Measurements from ENCODE around the gene BGN. TPM values are rescaled to one million over a fixed set of nuclear protein-coding genes. Genes with fewer than 3 reads are reported as not detected.
A peak's percentile ranks its signal among the peaks of the same experiment; 100 is the strongest.

Gene BGN
- total and polyA plus RNA-seq, 10 of the 15 experiments (the other 5 are each of a cell fraction or from before 2014, with no cell fraction given): 0.06 to 0.18 (median 0.12) TPM; not detected in 7

- Histone ChIP-seq H3K79me2 (ENCODE audit: control insufficient read depth, insufficient read depth, low read length) (peaks cover 6% of the 10 kb centered on the region), H3K36me3 (ENCODE audit: control insufficient read depth in 2 of 2, insufficient read depth in 2 of 2, low read length in 1 of 2) (no peaks in the 10 kb centered on the region; a peak in 2 of 4 replicates), H3K4me3 (no peak overlapping the region), H4K20me1 (ENCODE audit: control insufficient read depth, insufficient read depth) (no peaks in the 10 kb centered on the region), H3K4me1 (ENCODE audit: control insufficient read depth, insufficient read depth, low read length) (no peaks in the 10 kb centered on the region), H3K9ac (ENCODE audit: control insufficient read depth, insufficient read depth, low read length) (no peak overlapping the region), H2AFZ (ENCODE audit: control insufficient read depth, low read depth, low read length) (no peak overlapping the region), H3K27ac (ENCODE audit: control insufficient read depth, insufficient read depth) (no peak overlapping the region), H3K27me3 (replicated peaks in 1 of 2; ENCODE audit: control insufficient read depth in 2 of 2, insufficient read depth in 2 of 2, low read length in 1 of 2) (no peaks in the 10 kb centered on the region), H3K4me2 (ENCODE audit: control insufficient read depth, insufficient read depth) (no peak overlapping the region), H3K9me3 (replicated peaks; ENCODE audit: control insufficient read depth, insufficient read depth, low read length) (no peaks in the 10 kb centered on the region)
- no peak for TF ChIP-seq ZBED1 (IDR thresholded peaks at IDR 0.05; ENCODE audit: borderline replicate concordance)
- TF ChIP-seq ATF3 (IDR thresholded peaks at IDR 0.05; ENCODE audit: borderline replicate concordance, extremely low read depth, low read depth, low read length): no peak
- no peak for TF ChIP-seq RELA (IDR thresholded peaks at IDR 0.05; ENCODE audit: borderline replicate concordance, partially characterized antibody)
- TF ChIP-seq ZNF217 (IDR thresholded peaks at IDR 0.05): no peak
- in situ Hi-C loops (cut with MboI): no loop called here
- ChIA-PET SMC1A (ENCODE audit: uncharacterized antibody, unreplicated experiment) (no interaction called here), RAD21 (ENCODE audit: unreplicated experiment) (no interaction called here), CTCF (no interaction called here), POLR2A (no interaction called here)
- FAIRE-seq (no peak), ATAC-seq (no peak), DNase-seq (ENCODE audit: low read depth, low spot score) (no peak)
- 47% methylated on average over 12 of the region's 12 CpGs for WGBS (ENCODE audit: insufficient coverage, insufficient replicate concordance, low lambda C conversion rate, missing lambda C conversion rate)
- no TSS peak for BruUV-seq (replicated peaks)
- intact Hi-C loops (cut with micrococcal nuclease; ENCODE audit: unreplicated experiment): no loop called here
Observed at GRCh38 chrX:153468008-153468580, 26.7 kb upstream of the BGN start.

GRCh38 chrX:153469811-153470410 lies 24.9 kb upstream of the BGN start:
- BruUV-seq (replicated peaks): TSS peak; percentile 63
- in situ Hi-C loops (cut with MboI): no loop called here
- Histone ChIP-seq H3K9me3 (replicated peaks; ENCODE audit: control insufficient read depth, insufficient read depth, low read length) (no peaks in the 10 kb centered on the region), H3K4me3 (peak overlapping the region; percentile 87), H3K36me3 (ENCODE audit: control insufficient read depth in 2 of 2, insufficient read depth in 2 of 2, low read length in 1 of 2) (no peaks in the 10 kb centered on the region; a peak in 2 of 4 replicates), H2AFZ (ENCODE audit: control insufficient read depth, low read depth, low read length) (peak overlapping the region; percentile 63), H4K20me1 (ENCODE audit: control insufficient read depth, insufficient read depth) (no peaks in the 10 kb centered on the region), H3K27ac (ENCODE audit: control insufficient read depth, insufficient read depth) (peak overlapping the region; percentile 31; the same call in 1 of the 2 replicates), H3K4me2 (ENCODE audit: control insufficient read depth, insufficient read depth) (peak overlapping the region; percentile 72), H3K27me3 (replicated peaks in 1 of 2; ENCODE audit: control insufficient read depth in 2 of 2, insufficient read depth in 2 of 2, low read length in 1 of 2) (no peaks in the 10 kb centered on the region), H3K9ac (ENCODE audit: control insufficient read depth, insufficient read depth, low read length) (peak overlapping the region; percentile 47), H3K79me2 (ENCODE audit: control insufficient read depth, insufficient read depth, low read length) (peaks cover 6% of the 10 kb centered on the region), H3K4me1 (ENCODE audit: control insufficient read depth, insufficient read depth, low read length) (no peaks in the 10 kb centered on the region)
- ChIA-PET RAD21 (ENCODE audit: unreplicated experiment) (no interaction called here), CTCF (interaction anchor here (0.6 to 2.3 kb wide), 4 partner anchors 37 to 528 kb away, joined by 3 to 7 read pairs (median 4); no protein-coding TSS in a partner anchor), SMC1A (ENCODE audit: uncharacterized antibody, unreplicated experiment) (interaction anchor here (1.3 kb wide), 1 partner anchor 69 kb away, joined by 3 read pairs; no protein-coding TSS in a partner anchor), POLR2A (no interaction called here)
- ATAC-seq (peak; percentile 65), FAIRE-seq (no peak), DNase-seq (ENCODE audit: low read depth, low spot score) (no peak)
- WGBS (ENCODE audit: insufficient coverage, insufficient replicate concordance, low lambda C conversion rate, missing lambda C conversion rate): 20% methylated on average over 18 of the region's 32 CpGs
- intact Hi-C loops (cut with micrococcal nuclease; ENCODE audit: unreplicated experiment): loop anchor here (2.0 kb wide), 1 partner anchor 37 kb away; no protein-coding TSS in a partner anchor
- TF ChIP-seq TBL1XR1 (IDR thresholded peaks at IDR 0.05; ENCODE audit: low read depth, low read length) (no peak), BHLHE40 (IDR thresholded peaks at IDR 0.05; ENCODE audit: borderline replicate concordance in 1 of 2, low read depth in 2 of 2, low read length in 1 of 2) (peak in 1 of 2 experiments; percentile 43; a peak in 1 of 4 replicates), CTCF (IDR thresholded peaks at IDR 0.05 in 2 of 3, conservative IDR thresholded peaks at IDR 0.05 in 1 of 3; ENCODE audit: control insufficient read depth in 2 of 3, extremely low read depth in 1 of 3, insufficient read depth in 1 of 3, low read depth in 3 of 3, low read length in 3 of 3) (0 out of 6 replicates have a peak, but pooled peaks of 1 of the 3 experiments have one; percentile 0), NFYB (IDR thresholded peaks at IDR 0.05; ENCODE audit: insufficient read depth, low read depth, low read length) (no peak), REST (IDR thresholded peaks at IDR 0.05; ENCODE audit: low read depth, low read length) (peak; percentile 80)

Data from GM12878 (cell line).